ENCODE measurements around the gene FBXL3. TPM values are rescaled to one million over a fixed set of nuclear protein-coding genes. Genes with fewer than 3 reads are reported as not detected.
"Not testable (repeated sequence)": the region's sequence is repeated elsewhere in the genome, so short reads cannot be mapped to it uniquely, and the experiment has no call there.

FBXL3 gene
- total RNA-seq, 1 donor from 2014 or later: 40.1 TPM

DNA sequence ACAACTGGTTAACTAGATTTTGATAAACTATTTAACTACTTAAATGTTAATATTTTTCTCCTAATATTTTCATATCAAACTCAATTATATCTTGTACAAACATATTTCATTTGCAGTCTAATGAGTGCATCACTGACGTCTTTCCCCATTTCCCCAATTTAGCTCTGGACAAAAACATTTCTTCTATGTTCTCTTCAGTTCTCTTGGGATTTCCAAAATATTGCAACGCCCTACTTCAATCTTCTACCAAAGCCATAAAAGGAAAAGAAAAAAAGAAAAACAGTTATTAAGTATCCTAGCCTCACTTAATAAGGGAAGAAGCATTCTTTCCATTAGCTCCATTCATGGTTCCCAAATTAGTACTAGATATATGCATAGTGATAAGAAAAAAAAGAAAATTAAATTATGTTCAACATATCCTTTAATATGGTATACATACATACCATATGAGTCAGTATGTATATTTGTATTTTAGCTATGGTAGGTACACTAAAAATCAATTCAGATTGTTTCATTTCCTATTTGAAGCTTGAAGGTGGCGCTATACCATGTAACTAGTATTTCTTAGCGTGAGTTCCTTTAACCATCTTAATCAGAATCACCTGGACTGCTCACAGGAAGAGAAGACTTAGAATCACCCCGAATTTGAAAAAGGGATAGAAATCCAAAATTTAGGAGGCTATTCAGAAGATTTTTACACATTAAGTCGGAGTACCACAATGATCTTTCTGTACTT, 9.9 kb downstream of the FBXL3 start:
- intact Hi-C loops (cut with micrococcal nuclease): loop anchor here (1.0 kb wide), 1 partner anchor 8 kb away; no protein-coding TSS in a partner anchor
- peaks cover 39% of the 10 kb centered on the region for H3K36me3 Mint-ChIP-seq (ENCODE audit: low read depth)
- H3K4me1 Mint-ChIP-seq (ENCODE audit: low read depth): peaks cover 32% of the 10 kb centered on the region

DNA sequence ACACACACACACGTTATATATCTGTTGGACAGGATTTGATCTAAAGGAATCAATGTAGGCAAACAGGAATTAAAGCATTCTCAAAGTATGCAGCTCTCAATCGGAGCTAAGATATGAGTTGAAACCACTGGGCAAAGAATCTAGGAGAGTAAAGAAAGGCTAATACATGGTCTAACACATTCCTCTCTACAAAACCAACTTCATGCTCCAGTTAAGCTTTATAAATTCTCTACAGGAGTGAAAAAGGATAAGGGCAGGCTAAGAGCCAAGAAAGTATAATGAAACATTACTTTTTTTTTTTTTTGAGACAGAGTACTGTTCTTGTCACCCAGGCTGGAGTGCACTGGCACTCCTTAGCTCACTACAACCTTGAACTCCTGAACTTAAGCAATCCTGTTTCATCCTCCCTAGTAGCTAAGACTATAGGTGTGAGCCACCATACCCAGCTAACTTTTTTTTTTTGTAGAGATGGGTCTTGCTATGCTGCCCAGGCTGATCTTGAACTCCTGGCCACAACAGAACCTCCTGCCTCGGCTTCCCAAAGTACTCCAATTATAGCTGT, 10.6 kb downstream of the FBXL3 start:
- Mint-ChIP-seq H3K4me1 (ENCODE audit: low read depth) (peaks cover 26% of the 10 kb centered on the region), H3K4me3 (no peak overlapping the region), H3K36me3 (ENCODE audit: low read depth) (peaks cover 40% of the 10 kb centered on the region), H3K27me3 (ENCODE audit: insufficient read depth) (no peaks in the 10 kb centered on the region), H3K9me3 (no peaks in the 10 kb centered on the region), H3K27ac (no peak overlapping the region)
- intact Hi-C loops (cut with micrococcal nuclease): loop anchor here (1.0 kb wide), 1 partner anchor 9 kb away; no protein-coding TSS in a partner anchor
- DNase-seq (ENCODE audit: low spot score): no peak

More for the DNA sequence above, 9.9 kb downstream of the FBXL3 start:
- no peaks in the 10 kb centered on the region for H3K9me3 Mint-ChIP-seq
- no peak overlapping the region for H3K27ac Mint-ChIP-seq
- DNase-seq (ENCODE audit: low spot score): no peak
- H3K4me3 Mint-ChIP-seq: no peak overlapping the region
- no peaks in the 10 kb centered on the region for H3K27me3 Mint-ChIP-seq (ENCODE audit: insufficient read depth)

DNA sequence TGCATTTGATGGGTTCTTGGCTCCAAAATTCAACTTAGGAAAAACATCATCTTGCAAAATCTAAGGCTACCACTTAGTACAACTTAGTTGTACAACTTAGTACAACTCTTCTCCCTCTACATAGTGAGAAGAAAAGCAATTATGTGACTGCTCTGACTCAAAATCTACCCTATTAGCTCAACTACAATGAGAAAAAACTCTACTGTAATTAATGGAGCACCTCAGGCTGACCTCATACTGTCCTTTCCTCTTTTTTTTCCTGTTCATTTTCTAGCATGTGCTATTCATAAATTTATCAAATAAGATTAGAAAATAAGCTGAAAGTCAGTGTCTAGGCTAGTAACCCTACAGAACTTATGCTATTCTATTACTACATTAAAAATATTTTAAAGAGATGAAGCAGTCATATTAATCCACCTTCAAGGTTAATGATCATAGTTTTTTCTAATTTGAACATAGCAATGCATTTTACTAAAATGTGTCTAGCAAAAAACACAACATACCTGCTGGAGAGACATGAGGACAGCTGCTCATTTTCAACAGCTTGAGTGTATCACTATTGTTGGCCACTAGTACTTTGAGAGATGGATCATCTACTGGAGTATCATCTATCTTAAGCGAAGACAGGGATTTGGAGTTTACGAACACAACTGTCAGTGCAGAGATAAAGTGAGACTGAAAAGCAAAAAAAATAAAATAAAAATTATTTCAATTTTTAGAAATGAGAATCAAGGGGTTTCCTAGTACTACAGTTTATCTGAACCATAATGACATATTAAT, 11.9 kb downstream of the FBXL3 start:
- intact Hi-C loops (cut with micrococcal nuclease): no loop called here
- no peaks in the 10 kb centered on the region for H3K27me3 Mint-ChIP-seq (ENCODE audit: insufficient read depth)
- no peak overlapping the region for H3K27ac Mint-ChIP-seq
- no peak overlapping the region for H3K4me3 Mint-ChIP-seq
- H3K36me3 Mint-ChIP-seq (ENCODE audit: low read depth): peaks cover 45% of the 10 kb centered on the region
- no peak for DNase-seq (ENCODE audit: low spot score)
- no peaks in the 10 kb centered on the region for H3K9me3 Mint-ChIP-seq
- H3K4me1 Mint-ChIP-seq (ENCODE audit: low read depth): peaks cover 26% of the 10 kb centered on the region

DNA sequence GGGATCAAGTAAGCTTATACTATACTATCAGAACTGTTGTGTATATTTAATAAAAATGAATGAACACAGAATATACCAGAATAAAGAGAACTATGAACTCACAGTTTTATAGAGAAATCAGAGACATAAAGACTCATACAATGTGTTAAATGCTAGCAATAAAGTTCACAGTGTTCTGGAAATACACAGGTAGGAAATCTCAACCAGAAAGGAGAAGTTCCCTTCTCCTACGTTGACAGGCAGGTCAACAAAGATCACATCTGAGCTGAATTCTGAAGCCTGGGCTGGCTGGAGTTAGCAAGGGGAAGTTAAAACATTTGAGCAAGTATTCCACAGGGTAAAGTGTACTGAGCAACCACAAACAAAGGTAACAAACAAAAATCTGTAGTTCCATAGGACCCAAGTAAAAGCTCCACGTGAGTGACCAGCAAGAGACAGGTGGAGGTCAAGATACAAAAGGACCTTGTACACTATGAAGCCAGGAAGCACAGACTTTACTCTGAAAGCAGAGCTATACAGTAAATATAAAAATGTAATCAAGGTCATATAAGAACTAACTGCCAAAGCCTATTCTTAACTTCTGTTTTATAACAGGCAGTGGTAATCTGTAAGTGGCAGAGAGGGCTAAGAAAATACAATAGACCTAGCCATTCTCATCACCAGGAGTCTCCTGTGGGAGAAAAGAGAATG, 13.0 kb downstream of the FBXL3 start:
- intact Hi-C loops (cut with micrococcal nuclease): no loop called here
- DNase-seq (ENCODE audit: low spot score): no peak
- no peak overlapping the region for H3K27ac Mint-ChIP-seq
- H3K9me3 Mint-ChIP-seq: no peaks in the 10 kb centered on the region
- peaks cover 31% of the 10 kb centered on the region for H3K4me1 Mint-ChIP-seq (ENCODE audit: low read depth)
- peaks cover 53% of the 10 kb centered on the region for H3K36me3 Mint-ChIP-seq (ENCODE audit: low read depth)
- no peak overlapping the region for H3K4me3 Mint-ChIP-seq
- no peaks in the 10 kb centered on the region for H3K27me3 Mint-ChIP-seq (ENCODE audit: insufficient read depth)

DNA sequence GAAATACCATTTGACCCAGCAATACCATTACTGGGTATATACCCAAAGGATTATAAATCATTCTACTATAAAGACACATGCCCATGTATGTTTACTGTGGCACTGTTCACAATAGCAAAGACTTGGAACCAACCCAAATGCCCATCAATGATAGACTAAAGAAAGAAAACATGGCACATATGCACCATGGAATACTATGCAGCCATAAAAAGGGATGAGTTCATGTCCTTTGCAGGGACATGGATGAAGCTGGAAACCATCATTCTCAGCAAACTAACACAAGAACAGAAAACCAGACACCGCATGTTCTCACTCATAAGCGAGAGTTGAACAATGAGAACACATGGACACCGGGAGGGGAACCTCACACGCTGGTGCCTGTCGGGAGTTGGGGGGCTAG, 17.2 kb downstream of the FBXL3 start:
- H3K27ac Mint-ChIP-seq; H3K4me3 Mint-ChIP-seq; H3K9me3 Mint-ChIP-seq; H3K27me3 Mint-ChIP-seq (ENCODE audit: insufficient read depth); DNase-seq (ENCODE audit: low spot score): not testable (repeated sequence)
- intact Hi-C loops (cut with micrococcal nuclease): loop anchor here (1.0 to 2.0 kb wide), 2 partner anchors 16 to 17 kb away; partner anchors contain the start of gene CLN5
- H3K36me3 Mint-ChIP-seq (ENCODE audit: low read depth): peaks cover 47% of the 10 kb centered on the region
- peaks cover 31% of the 10 kb centered on the region for H3K4me1 Mint-ChIP-seq (ENCODE audit: low read depth)

DNA sequence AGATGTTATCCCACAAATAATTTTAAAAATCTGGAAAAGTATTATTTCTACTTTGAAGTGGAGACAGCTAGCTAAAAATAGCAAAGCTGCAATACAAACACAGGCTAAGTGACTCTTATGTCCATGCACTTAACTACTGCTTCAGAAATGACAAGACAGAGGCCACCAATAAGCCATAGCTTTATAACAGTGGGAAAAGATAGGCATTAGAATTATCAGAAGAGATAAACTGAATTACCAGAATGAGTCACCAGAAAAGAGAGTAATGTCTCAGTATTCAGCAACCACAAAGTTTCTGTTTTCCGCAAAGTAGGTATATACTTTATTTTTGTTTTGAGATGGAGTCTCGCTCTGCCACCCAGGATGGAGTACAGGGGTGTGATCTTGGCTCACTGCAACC, 17.9 kb downstream of the FBXL3 start:
- Mint-ChIP-seq H3K36me3 (ENCODE audit: low read depth) (peaks cover 47% of the 10 kb centered on the region), H3K27me3 (ENCODE audit: insufficient read depth) (no peaks in the 10 kb centered on the region), H3K4me1 (ENCODE audit: low read depth) (peaks cover 26% of the 10 kb centered on the region), H3K4me3 (no peak overlapping the region), H3K27ac (no peak overlapping the region), H3K9me3 (no peaks in the 10 kb centered on the region)
- DNase-seq (ENCODE audit: low spot score): no peak
- intact Hi-C loops (cut with micrococcal nuclease): loop anchor here (1.0 to 2.0 kb wide), 2 partner anchors 16 kb away; partner anchors contain the start of gene CLN5

DNA sequence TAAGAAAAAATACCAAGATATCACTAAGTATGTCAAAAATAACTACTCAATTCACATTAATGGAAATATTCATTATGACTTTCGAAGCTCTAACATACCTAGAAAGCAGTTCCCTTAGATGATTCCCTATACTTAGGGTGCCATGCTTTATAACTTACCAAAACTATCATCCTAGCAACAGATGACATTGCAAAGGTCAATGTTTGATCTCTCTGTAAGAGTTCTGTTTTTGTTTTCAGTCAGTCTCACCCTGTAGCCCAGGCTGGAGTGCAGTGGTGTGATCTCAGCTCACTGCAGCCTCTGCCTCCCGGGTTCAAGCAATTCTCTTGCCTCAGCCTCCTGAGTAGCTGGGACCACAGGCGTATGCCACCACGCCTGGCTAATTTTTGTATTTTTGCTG, 18.6 kb downstream of the FBXL3 start:
- peaks cover 41% of the 10 kb centered on the region for H3K36me3 Mint-ChIP-seq (ENCODE audit: low read depth)
- not testable (repeated sequence) for H3K9me3 Mint-ChIP-seq; H3K27me3 Mint-ChIP-seq (ENCODE audit: insufficient read depth); H3K27ac Mint-ChIP-seq; H3K4me3 Mint-ChIP-seq; DNase-seq (ENCODE audit: low spot score)
- intact Hi-C loops (cut with micrococcal nuclease): loop anchor here (2.0 kb wide), 1 partner anchor 16 kb away; the partner anchor contains the start of gene CLN5
- peaks cover 20% of the 10 kb centered on the region for H3K4me1 Mint-ChIP-seq (ENCODE audit: low read depth)

DNA sequence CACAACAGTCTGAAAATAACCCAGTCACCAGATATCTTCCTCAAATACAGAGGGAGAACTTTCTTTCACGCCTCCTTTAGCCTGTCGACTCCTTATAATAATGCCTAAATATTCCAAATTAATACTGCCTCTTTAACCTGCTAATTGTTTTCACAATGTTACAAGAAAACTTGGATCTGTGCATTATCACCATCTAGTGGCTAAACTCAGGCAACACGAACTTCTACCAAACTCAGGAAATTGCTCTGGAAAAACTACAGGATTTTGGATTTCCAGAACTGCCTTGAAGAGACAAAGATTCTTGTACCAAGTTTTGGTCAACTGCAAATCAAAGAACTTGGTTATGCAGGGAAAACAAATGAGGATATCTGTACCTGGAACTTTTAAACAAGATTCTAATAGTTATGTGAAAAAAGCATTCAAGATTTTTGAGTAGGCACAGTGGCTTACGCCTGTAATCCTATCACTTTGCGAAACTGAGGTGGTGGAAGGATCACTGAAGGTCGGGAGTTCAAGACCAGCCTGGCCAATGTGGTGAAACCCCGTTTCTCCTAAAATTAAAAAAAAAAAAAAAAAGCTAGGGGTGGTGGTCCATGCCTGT, 24.3 kb downstream of the FBXL3 start:
- no peak for DNase-seq (ENCODE audit: low spot score)
- Mint-ChIP-seq H3K27me3 (ENCODE audit: insufficient read depth) (no peaks in the 10 kb centered on the region), H3K9me3 (no peaks in the 10 kb centered on the region), H3K4me1 (ENCODE audit: low read depth) (peaks cover 20% of the 10 kb centered on the region), H3K36me3 (ENCODE audit: low read depth) (peaks cover 46% of the 10 kb centered on the region), H3K4me3 (no peak overlapping the region), H3K27ac (peak overlapping the region; percentile 62)
- intact Hi-C loops (cut with micrococcal nuclease): loop anchor here (1.0 kb wide), 1 partner anchor 8 kb away; no protein-coding TSS in a partner anchor

DNA sequence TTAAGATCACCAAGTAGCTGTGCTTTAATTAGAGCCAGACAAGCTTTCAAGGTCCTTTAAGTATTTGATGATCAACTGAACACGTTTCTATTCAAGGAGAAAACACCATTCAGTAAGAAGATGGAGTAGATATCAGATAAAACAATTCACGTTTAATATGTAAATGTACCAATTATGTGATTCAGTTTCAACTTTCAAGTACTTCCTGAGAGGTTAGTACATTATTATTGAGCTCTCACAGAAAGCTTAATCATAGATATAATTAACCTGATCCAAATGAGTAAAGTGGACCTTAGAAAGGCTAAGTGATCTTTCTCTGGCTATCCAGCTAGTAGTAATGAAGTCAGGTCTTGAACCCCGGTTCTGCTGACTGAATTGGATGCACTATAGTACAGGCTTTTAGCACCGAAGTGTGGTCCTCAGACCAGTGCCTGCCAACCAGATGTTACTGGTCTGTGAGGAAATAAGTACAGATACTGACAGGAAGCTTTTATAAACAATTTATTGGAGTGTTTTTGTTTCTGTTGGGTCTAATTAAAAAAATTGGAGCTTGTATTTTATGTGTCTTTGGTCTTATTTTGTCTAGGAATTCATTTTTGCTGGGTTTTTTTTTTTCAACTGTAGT, 24.9 kb downstream of the FBXL3 start:
- no peak for DNase-seq (ENCODE audit: low spot score)
- Mint-ChIP-seq H3K36me3 (ENCODE audit: low read depth) (peaks cover 42% of the 10 kb centered on the region), H3K27me3 (ENCODE audit: insufficient read depth) (no peaks in the 10 kb centered on the region), H3K4me3 (no peak overlapping the region), H3K27ac (no peak overlapping the region), H3K9me3 (no peaks in the 10 kb centered on the region), H3K4me1 (ENCODE audit: low read depth) (peaks cover 16% of the 10 kb centered on the region)
- intact Hi-C loops (cut with micrococcal nuclease): loop anchor here (1.0 kb wide), 1 partner anchor 8 kb away; no protein-coding TSS in a partner anchor

DNA sequence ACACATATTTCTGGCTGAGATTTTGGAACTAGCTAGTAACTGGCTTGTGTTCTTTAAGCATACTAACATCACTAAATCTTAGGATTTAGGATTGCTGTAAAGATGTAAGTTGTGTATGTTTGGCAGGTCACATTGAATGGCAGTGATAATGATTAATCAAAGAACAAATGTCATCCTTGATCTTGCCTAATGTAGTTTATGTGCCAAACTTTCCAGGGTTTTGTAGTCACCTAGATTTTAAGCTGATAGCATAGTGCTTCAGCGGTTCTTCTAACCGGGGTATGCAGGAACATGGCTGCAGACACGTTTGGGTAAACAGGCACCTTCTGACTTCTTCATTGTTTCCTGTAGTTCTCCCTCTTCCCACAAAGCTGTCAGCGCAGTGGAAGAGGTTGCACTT, 25.4 kb downstream of the FBXL3 start:
- Mint-ChIP-seq H3K36me3 (ENCODE audit: low read depth) (peaks cover 42% of the 10 kb centered on the region), H3K9me3 (no peaks in the 10 kb centered on the region), H3K27ac (no peak overlapping the region), H3K27me3 (ENCODE audit: insufficient read depth) (no peaks in the 10 kb centered on the region), H3K4me3 (no peak overlapping the region), H3K4me1 (ENCODE audit: low read depth) (peaks cover 14% of the 10 kb centered on the region)
- DNase-seq (ENCODE audit: low spot score): no peak
- intact Hi-C loops (cut with micrococcal nuclease): no loop called here

DNA sequence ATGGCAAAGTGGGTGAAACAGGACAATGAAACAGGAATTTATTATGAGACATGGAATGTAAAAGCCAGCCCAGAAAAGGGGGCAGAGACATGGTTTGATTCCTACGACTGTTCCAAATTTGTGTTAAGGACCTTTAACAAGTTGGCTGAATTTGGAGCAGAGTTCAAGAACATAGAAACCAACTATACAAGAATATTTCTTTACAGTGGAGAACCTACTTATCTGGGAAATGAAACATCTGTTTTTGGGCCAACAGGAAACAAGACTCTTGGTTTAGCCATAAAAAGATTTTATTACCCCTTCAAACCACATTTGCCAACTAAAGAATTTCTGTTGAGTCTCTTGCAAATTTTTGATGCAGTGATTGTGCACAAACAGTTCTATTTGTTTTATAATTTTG, 26.5 kb downstream of the FBXL3 start:
- intact Hi-C loops (cut with micrococcal nuclease): no loop called here
- no peaks in the 10 kb centered on the region for H3K27me3 Mint-ChIP-seq (ENCODE audit: insufficient read depth)
- H3K36me3 Mint-ChIP-seq (ENCODE audit: low read depth): peaks cover 45% of the 10 kb centered on the region
- H3K27ac Mint-ChIP-seq: no peak overlapping the region
- H3K4me3 Mint-ChIP-seq: no peak overlapping the region
- no peak for DNase-seq (ENCODE audit: low spot score)
- H3K9me3 Mint-ChIP-seq: no peaks in the 10 kb centered on the region
- H3K4me1 Mint-ChIP-seq (ENCODE audit: low read depth): peaks cover 14% of the 10 kb centered on the region

DNA sequence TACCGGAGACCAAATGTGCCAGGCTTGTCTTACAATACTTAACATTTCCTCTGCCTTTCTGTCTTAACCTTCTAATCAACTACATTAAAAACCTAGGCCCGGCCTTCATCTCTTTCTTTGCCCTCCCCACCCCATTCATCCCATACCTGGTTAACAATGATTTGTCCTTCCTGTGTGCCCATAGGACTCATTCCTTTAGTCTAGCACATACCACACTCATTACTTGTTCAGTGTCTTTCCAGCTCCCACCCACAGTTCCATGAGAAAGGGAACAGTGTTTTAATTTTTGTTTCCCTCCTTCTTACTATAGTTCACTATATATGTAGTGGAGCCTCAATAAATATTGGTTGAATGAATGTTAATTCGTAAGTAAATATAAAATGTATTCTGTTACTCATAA, 32.7 kb downstream of the FBXL3 start:
- peak overlapping the region; percentile 73 for H3K4me3 Mint-ChIP-seq
- H3K27ac Mint-ChIP-seq: peak overlapping the region; percentile 36

More for the DNA sequence above, 32.7 kb downstream of the FBXL3 start:
- Mint-ChIP-seq H3K36me3 (ENCODE audit: low read depth) (peaks cover 34% of the 10 kb centered on the region), H3K9me3 (no peaks in the 10 kb centered on the region), H3K4me1 (ENCODE audit: low read depth) (peaks cover 42% of the 10 kb centered on the region), H3K27me3 (ENCODE audit: insufficient read depth) (no peaks in the 10 kb centered on the region)
- no peak for DNase-seq (ENCODE audit: low spot score)
- intact Hi-C loops (cut with micrococcal nuclease): loop anchor here (1.0 to 10.0 kb wide), 5 partner anchors 8 to 1669 kb away; partner anchors contain the start of gene OBI1

All from activated T-helper 1 cell treated with anti-CD3 and anti-CD28 coated beads, Interleukin-12 subunit alpha, Interleukin-12 subunit beta, Interleukin-2, Interleukin-4 antibody, amounts not matched to agents 30 ng/mL and 10 ng/mL and 1 ng/mL, durations not matched to agents 14 hours and 24 hours and 36 hours (primary cell).